ENCODE data around the gene GSK3A.

DNA sequence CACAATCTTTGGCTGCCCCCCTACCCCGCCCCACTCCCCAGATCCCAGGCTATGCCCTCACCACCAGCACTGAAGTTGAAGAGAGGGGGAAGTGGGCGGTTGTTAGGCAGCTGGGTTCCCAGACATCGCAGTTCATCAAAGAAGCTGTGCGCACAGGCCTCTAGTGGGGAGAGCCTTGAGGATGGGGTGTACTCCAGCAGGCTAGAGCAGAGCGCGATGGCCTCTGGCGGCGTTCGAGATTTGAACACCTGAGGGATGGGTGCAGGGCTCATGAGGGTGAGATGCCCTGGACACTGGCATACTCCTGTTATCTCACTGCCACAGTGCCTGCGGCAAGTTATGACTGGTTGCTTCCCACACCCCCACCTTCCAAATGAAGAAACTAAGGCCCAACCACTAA, 10.0 kb downstream of the GSK3A start:
- TF ChIP-seq CTCF (IDR thresholded peaks at IDR 0.05) (no peak), POLR2A (IDR thresholded peaks at IDR 0.05) (no peak)

All from Peyer's patch (tissue), 4 donors.